ENCODE data around the gene COQ9. TPM values are rescaled to one million over a fixed set of nuclear protein-coding genes. Genes with fewer than 3 reads are reported as not detected.

COQ9 gene
- total and polyA plus RNA-seq, 2 of the 4 experiments (the other 2 are of a cell fraction): 57.9 to 58.5 TPM

DNA sequence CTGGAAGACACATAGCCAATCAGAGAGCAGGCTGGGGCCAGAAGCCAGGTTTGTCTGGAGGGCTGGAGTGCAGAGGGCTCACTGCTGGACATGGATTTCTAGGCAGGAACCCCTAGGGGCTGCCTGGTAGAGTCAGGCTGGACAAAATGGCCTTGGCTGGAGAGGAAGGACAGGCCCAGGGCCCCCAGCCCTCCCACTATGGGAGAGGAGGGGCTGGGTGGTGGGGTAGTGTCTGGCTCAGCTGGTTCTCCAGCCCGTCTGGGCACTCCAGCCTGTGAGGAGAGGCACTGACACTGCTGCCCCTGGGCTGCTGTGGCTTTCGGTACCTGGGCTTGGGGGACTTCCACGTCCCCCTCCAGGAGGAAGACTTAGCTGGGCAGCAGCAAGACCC lies 60.8 kb downstream of the COQ9 start:
- CTCF ChIA-PET: interaction anchor here (1.8 kb wide), 1 partner anchor 12 kb away, joined by 8 read pairs; no protein-coding TSS in a partner anchor
- no peak overlapping the region for H3K27ac ChIP-seq (ENCODE audit: insufficient read depth, low read length)
- no peaks in the 10 kb centered on the region for H4K20me1 ChIP-seq (ENCODE audit: insufficient read depth, low read length)
- peaks cover 3% of the 10 kb centered on the region; the same call in 1 of the 2 replicates for H3K36me3 ChIP-seq (ENCODE audit: control insufficient read depth, insufficient read depth, low read length)
- dilution Hi-C loops (cut with HindIII; ENCODE audit: low sequenced_read_pairs, unreplicated experiment): no loop called here
- no peak for ATAC-seq (ENCODE audit: low read depth)
- no peak overlapping the region for H3K4ac ChIP-seq (ENCODE audit: low read depth, low read length)
- H3K4me1 ChIP-seq (ENCODE audit: control insufficient read depth, insufficient read depth, low read length): no peaks in the 10 kb centered on the region
- peaks cover 51% of the 10 kb centered on the region for H3K27me3 ChIP-seq (ENCODE audit: control insufficient read depth, insufficient read depth, low read length)
- POLR2A ChIA-PET (ENCODE audit: unreplicated experiment): no interaction called here
- H2BK15ac ChIP-seq (ENCODE audit: low read depth, low read length): no peak overlapping the region
- in situ Hi-C loops (cut with MboI; ENCODE audit: low sequenced_read_pairs): no loop called here
- H3K4me2 ChIP-seq (ENCODE audit: low read depth, low read length): no peak overlapping the region
- DNase-seq: no peak
- H3K4me3 ChIP-seq (ENCODE audit: insufficient read depth, low read depth, low read length): no peak overlapping the region
- no peaks in the 10 kb centered on the region for H3K9me1 ChIP-seq (ENCODE audit: insufficient read depth, low read length)
- H3K14ac ChIP-seq (replicated peaks; ENCODE audit: low read depth, low read length): no peak overlapping the region
- no CpG with 5 or more reads among the region's 3 CpGs for WGBS, 2 experiments (ENCODE audit: extremely low coverage in 2 of 2, insufficient read length in 1 of 2)
- H2BK20ac ChIP-seq (ENCODE audit: low read depth, low read length): no peak overlapping the region
- intact Hi-C loops (cut with micrococcal nuclease): no loop called here
- no peaks in the 10 kb centered on the region for H3K9me3 ChIP-seq (ENCODE audit: control insufficient read depth, insufficient read depth, low read length)
- H4K91ac ChIP-seq (ENCODE audit: insufficient read depth, low read depth, low read length): no peak overlapping the region
- H3K56ac ChIP-seq (ENCODE audit: extremely low read depth, insufficient read depth, low read length): no peak overlapping the region
- H2AK5ac ChIP-seq (ENCODE audit: low read depth, low read length): no peak overlapping the region
- TF ChIP-seq RFX5 (IDR thresholded peaks at IDR 0.05; ENCODE audit: low read depth, low read length) (no peak), BHLHE40 (IDR thresholded peaks at IDR 0.05; ENCODE audit: low read depth, low read length) (no peak), FOS (IDR thresholded peaks at IDR 0.05; ENCODE audit: low read depth, low read length) (no peak), CHD1 (IDR thresholded peaks at IDR 0.05; ENCODE audit: low read depth, low read length) (no peak), MXI1 (IDR thresholded peaks at IDR 0.05; ENCODE audit: borderline replicate concordance, low read depth, low read length) (no peak)
- TF ChIP-seq, protein P1, sequence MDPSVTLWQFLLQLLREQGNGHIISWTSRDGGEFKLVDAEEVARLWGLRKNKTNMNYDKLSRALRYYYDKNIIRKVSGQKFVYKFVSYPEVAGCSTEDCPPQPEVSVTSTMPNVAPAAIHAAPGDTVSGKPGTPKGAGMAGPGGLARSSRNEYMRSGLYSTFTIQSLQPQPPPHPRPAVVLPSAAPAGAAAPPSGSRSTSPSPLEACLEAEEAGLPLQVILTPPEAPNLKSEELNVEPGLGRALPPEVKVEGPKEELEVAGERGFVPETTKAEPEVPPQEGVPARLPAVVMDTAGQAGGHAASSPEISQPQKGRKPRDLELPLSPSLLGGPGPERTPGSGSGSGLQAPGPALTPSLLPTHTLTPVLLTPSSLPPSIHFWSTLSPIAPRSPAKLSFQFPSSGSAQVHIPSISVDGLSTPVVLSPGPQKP (IDR thresholded peaks at IDR 0.05; ENCODE audit: borderline replicate concordance, low read depth, low read length): no peak
- TF ChIP-seq, protein P2, sequence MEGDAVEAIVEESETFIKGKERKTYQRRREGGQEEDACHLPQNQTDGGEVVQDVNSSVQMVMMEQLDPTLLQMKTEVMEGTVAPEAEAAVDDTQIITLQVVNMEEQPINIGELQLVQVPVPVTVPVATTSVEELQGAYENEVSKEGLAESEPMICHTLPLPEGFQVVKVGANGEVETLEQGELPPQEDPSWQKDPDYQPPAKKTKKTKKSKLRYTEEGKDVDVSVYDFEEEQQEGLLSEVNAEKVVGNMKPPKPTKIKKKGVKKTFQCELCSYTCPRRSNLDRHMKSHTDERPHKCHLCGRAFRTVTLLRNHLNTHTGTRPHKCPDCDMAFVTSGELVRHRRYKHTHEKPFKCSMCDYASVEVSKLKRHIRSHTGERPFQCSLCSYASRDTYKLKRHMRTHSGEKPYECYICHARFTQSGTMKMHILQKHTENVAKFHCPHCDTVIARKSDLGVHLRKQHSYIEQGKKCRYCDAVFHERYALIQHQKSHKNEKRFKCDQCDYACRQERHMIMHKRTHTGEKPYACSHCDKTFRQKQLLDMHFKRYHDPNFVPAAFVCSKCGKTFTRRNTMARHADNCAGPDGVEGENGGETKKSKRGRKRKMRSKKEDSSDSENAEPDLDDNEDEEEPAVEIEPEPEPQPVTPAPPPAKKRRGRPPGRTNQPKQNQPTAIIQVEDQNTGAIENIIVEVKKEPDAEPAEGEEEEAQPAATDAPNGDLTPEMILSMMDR (conservative IDR thresholded peaks at IDR 0.05; ENCODE audit: low read depth, low read length): no peak
- TF ChIP-seq, protein P3, sequence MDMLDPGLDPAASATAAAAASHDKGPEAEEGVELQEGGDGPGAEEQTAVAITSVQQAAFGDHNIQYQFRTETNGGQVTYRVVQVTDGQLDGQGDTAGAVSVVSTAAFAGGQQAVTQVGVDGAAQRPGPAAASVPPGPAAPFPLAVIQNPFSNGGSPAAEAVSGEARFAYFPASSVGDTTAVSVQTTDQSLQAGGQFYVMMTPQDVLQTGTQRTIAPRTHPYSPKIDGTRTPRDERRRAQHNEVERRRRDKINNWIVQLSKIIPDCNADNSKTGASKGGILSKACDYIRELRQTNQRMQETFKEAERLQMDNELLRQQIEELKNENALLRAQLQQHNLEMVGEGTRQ (IDR thresholded peaks at IDR 0.05; ENCODE audit: low read depth, low read length): no peak
- no peak overlapping the region for H3K9ac ChIP-seq (ENCODE audit: low read depth, low read length)
- no peak overlapping the region for H4K8ac ChIP-seq (ENCODE audit: low read depth in 2 of 2, low read length in 2 of 2)
- H2BK120ac ChIP-seq (ENCODE audit: low read depth, low read length): no peak overlapping the region
- no peak overlapping the region for H3K18ac ChIP-seq (ENCODE audit: low read depth, low read length)
- BruUV-seq (replicated peaks): no TSS peak
- H3K23ac ChIP-seq (ENCODE audit: low read depth, low read length): no peak overlapping the region
- H4K5ac ChIP-seq (ENCODE audit: low read depth, low read length): no peak overlapping the region
- H2BK5ac ChIP-seq (ENCODE audit: low read depth, low read length, poor library complexity, severe bottlenecking): no peak overlapping the region
- H2AK9ac ChIP-seq (replicated peaks; ENCODE audit: low read depth, low read length, poor library complexity): no peak overlapping the region
- H3K79me1 ChIP-seq (ENCODE audit: low read depth in 1 of 2, low read length in 2 of 2): no peaks in the 10 kb centered on the region
- H2AFZ ChIP-seq (replicated peaks; ENCODE audit: low read length, poor library complexity): no peak overlapping the region
